BJ (cell line): ENCODE measurements around the gene ATP9A. TPM values are rescaled to one million over a fixed set of nuclear protein-coding genes. Genes with fewer than 3 reads are reported as not detected.
A peak's percentile ranks its signal among the peaks of the same experiment; 100 is the strongest.

Experiments
- CTCF ChIA-PET: fragments of 350-600 bp; formaldehyde crosslinking; extraction: SDS; loops from one replicate; lab custom pipeline; 2021; ENCODE audit warnings: antibody characterized with exemption, inconsistent platforms; lab: Yijun Ruan, JAX
- POLR2A ChIA-PET: fragments of 300-600 bp; sonication (Branson Sonifier 250); formaldehyde crosslinking; extraction: SDS; loops from one replicate; lab custom pipeline; 2021; ENCODE audit warnings: antibody characterized with exemption; lab: Charles Lee
- DNase-seq: peaks from one replicate; pipeline ENCODE4 v3.0.0-alpha.2; 2011; ENCODE audit warnings: low read depth
- H3K27me3 ChIP-seq: 2 replicates; pipeline ENCODE4 v1.6.0; 2011; ENCODE audit warnings: low read length; ENCODE audit not compliant: control insufficient read depth, insufficient read depth
- H3K36me3 ChIP-seq: 2 replicates; pipeline ENCODE4 v1.5.1; 2011; ENCODE audit warnings: low read length; ENCODE audit not compliant: control insufficient read depth, insufficient read depth
- H3K4me3 ChIP-seq: 2 replicates; pipeline ENCODE4 v1.5.1; 2011; ENCODE audit warnings: low read depth, mild to moderate bottlenecking, control low read depth, low read length
- polyA plus RNA-seq: library from polyadenylated mRNA; depleted of rRNA; stranded (reverse); fragments of >200 nt; gene quantifications from 2 replicates; pipeline ENCODE4 v1.2.3, GENCODE V29; 2011
- TF ChIP-seq, protein P1 (sequence below): IDR thresholded peaks from 2 replicates; pipeline ENCODE4 v1.5.1; 2011; ENCODE audit warnings: low read depth, mild to moderate bottlenecking, control low read depth, inconsistent platforms, low read length, moderate library complexity; ENCODE audit not compliant: insufficient read depth

Gene ATP9A
- polyA plus RNA-seq, 1 experiment, result 26.0 TPM

DNA sequence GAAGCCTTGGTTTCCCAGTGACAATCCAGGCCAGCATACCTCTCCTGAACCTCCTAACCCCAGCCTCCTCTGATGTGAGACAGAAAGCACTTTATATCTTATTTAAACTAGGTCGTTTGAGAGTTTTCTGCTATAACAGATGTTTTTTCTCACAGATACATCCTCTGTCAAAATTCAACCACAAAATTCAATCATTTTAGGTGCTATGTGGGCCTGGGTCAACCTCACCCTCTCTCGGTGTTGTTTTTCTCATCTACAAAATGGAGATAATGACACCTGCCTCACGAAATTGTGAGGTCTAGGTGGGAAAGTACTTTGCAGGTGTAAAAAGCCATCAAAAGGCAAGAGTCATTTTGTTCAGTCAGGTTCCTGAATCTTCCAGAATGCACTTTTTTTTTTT lies 179.4 kb downstream of the ATP9A start:
- no peaks in the 10 kb centered on the region for H3K36me3 ChIP-seq
- POLR2A ChIA-PET, result no interaction called here
- CTCF ChIA-PET, result interaction anchor here (1.2 kb wide), 1 partner anchor 18 kb away, joined by 4 read pairs; no protein-coding TSS in a partner anchor
- no peaks in the 10 kb centered on the region for H3K27me3 ChIP-seq
- no peak for DNase-seq
- TF ChIP-seq, protein P1, sequence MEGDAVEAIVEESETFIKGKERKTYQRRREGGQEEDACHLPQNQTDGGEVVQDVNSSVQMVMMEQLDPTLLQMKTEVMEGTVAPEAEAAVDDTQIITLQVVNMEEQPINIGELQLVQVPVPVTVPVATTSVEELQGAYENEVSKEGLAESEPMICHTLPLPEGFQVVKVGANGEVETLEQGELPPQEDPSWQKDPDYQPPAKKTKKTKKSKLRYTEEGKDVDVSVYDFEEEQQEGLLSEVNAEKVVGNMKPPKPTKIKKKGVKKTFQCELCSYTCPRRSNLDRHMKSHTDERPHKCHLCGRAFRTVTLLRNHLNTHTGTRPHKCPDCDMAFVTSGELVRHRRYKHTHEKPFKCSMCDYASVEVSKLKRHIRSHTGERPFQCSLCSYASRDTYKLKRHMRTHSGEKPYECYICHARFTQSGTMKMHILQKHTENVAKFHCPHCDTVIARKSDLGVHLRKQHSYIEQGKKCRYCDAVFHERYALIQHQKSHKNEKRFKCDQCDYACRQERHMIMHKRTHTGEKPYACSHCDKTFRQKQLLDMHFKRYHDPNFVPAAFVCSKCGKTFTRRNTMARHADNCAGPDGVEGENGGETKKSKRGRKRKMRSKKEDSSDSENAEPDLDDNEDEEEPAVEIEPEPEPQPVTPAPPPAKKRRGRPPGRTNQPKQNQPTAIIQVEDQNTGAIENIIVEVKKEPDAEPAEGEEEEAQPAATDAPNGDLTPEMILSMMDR, result no peak
- no peak overlapping the region for H3K4me3 ChIP-seq

DNA sequence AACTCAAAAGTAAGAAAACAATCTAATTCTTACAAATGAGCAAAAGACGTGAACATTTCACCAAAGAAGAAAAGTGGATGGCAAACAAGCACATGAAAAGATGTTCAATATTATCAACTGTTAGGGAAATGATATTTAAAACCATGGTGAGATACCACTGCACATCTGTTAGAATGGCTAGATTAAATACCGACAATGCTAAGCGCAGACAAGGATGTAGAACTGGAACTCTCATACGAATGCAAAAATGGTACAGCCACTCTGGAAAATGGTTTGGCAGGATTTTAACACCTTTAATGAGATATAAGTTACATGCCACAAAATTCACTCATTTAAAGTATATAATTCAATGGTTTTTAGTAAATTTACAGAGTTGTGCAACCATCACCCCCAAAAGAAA lies 181.0 kb downstream of the ATP9A start:
- no peak overlapping the region for H3K4me3 ChIP-seq
- TF ChIP-seq, protein P1, result no peak
- POLR2A ChIA-PET, result no interaction called here
- CTCF ChIA-PET, result interaction anchor here (2.3 kb wide), 1 partner anchor 8 kb away, joined by 6 read pairs; no protein-coding TSS in a partner anchor
- H3K36me3 ChIP-seq, result no peaks in the 10 kb centered on the region
- H3K27me3 ChIP-seq, result no peaks in the 10 kb centered on the region
- no peak for DNase-seq

DNA sequence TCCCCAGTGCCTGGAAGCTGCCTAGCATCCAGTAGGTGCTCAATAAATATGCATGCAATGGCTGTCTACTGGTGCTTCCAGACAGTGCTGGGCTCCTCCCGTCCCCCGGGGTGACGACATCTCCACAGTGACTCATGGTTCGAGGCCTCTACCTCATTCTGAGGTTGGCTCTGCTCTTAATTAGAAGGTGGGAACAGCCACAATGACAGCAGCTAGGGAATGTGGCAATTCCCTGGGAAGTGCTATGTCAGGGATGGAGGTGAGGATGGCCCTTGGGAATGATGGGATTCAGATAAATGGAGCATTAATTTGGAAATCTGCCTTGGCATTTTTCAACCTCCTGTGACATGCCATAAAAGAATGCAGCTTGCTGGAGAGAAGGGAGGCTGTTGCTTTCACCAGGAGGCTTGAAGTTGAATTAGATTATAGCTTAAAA lies 182.2 kb downstream of the ATP9A start:
- Histone ChIP-seq H3K36me3 (no peaks in the 10 kb centered on the region), H3K4me3 (no peak overlapping the region), H3K27me3 (no peaks in the 10 kb centered on the region)
- POLR2A ChIA-PET, result interaction anchor here (0.6 kb wide), 2 partner anchors 31 to 763 kb away, joined by 3 to 5 read pairs; no protein-coding TSS in a partner anchor
- CTCF ChIA-PET, result interaction anchor here (0.8 to 2.3 kb wide), 4 partner anchors 9 to 213 kb away, joined by 3 to 8 read pairs (median 4); no protein-coding TSS in a partner anchor
- TF ChIP-seq, protein P1, result no peak
- peak; percentile 88 for DNase-seq

DNA sequence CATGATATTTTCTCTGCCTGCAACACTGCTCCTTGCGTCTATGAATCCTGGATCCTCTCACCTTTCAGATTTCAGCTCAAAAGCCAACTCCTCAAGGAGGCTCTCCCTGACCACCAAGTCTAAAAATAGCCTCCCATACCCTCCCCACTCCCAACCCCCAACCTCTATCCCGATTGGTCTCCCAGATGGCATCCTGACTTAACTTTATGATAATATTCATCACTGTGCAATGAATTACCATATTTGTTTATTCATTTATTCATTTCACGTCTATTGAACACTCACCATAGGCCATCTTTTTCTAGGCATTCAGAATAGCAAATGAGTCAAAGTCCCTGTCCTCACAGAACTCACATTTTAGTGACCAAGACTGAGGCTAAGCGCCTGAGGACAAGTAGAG lies 183.0 kb downstream of the ATP9A start:
- no peaks in the 10 kb centered on the region for H3K27me3 ChIP-seq
- ChIA-PET POLR2A (no interaction called here), CTCF (interaction anchor here (0.7 to 2.3 kb wide), 2 partner anchors 10 to 22 kb away, joined by 4 to 6 read pairs; no protein-coding TSS in a partner anchor)
- H3K36me3 ChIP-seq, result no peaks in the 10 kb centered on the region
- no peak for DNase-seq
- H3K4me3 ChIP-seq, result no peak overlapping the region
- TF ChIP-seq, protein P1, result no peak

DNA sequence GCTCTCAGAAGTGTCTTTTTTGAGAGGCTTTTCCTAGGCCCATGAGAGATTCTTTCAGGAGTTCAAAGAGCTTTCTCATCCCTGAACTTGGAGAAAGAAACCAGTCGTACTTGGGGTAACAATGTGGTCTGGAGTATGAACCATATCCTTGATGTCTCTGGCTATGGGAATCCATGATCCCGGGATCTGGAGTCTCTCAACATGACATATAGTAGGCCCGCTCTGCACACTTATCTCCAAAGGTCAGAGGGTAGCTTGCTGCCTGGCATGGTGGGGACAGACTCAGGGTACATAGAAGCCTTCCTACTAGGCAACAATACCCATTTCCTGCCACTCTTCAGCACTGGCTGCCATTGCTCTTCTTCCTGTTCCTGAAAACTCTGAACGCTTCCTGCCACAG lies 183.5 kb downstream of the ATP9A start:
- TF ChIP-seq, protein P1, result no peak
- POLR2A ChIA-PET, result no interaction called here
- Histone ChIP-seq H3K4me3 (no peak overlapping the region), H3K36me3 (no peaks in the 10 kb centered on the region), H3K27me3 (no peaks in the 10 kb centered on the region)
- DNase-seq, result no peak
- CTCF ChIA-PET, result interaction anchor here (0.7 to 2.4 kb wide), 3 partner anchors 10 to 21 kb away, joined by 4 to 11 read pairs (median 4); no protein-coding TSS in a partner anchor
